Epithelial cell of esophagus (primary cell): Measurements from ENCODE around the gene ASF1B.

Source experiments
- DNase-seq: peaks from one replicate; pipeline ENCODE4 v3.0.0; 2010; ENCODE audit warnings: low read depth
- H3K4me3 ChIP-seq: 2 replicates; pipeline ENCODE4 v1.5.1; 2011; ENCODE audit warnings: mild to moderate bottlenecking, low read length, control low read depth
- TF ChIP-seq, protein P1 (sequence below): IDR thresholded peaks from 2 replicates; pipeline ENCODE4 v1.5.1; 2011; ENCODE audit warnings: low read depth, mild to moderate bottlenecking, low read length, control low read depth, inconsistent platforms; ENCODE audit not compliant: insufficient read depth; ENCODE audit errors: missing control alignments

Gene ASF1B

DNA sequence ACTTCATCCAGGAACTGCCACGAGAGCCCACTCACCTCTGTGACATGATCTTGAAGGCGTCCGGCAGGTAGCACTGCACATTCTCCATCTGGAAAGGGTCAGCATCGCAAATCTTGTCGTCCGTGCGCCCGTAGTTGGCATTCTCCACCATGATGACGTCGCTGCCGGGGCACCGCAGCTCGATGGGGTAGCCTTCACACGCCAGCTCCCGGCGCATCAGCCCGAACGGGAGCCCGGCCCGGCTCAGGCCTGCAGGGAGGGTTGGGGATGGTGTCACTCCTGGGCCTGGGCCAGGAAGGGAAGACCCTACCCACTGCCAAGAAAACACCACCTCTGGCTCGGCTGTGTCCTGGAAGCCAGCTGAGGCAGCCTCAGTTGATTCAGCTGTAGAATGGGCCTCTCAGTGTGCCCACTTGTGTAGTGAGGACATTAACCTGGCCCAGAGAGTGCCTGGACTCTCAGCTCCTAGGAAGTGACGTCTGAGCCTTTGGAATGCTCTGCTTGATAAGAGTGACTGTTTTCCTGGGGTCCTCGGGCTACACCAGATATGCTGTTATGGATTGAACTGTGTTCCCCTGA lies 41.2 kb upstream of the ASF1B start:
- TF ChIP-seq, protein P1, sequence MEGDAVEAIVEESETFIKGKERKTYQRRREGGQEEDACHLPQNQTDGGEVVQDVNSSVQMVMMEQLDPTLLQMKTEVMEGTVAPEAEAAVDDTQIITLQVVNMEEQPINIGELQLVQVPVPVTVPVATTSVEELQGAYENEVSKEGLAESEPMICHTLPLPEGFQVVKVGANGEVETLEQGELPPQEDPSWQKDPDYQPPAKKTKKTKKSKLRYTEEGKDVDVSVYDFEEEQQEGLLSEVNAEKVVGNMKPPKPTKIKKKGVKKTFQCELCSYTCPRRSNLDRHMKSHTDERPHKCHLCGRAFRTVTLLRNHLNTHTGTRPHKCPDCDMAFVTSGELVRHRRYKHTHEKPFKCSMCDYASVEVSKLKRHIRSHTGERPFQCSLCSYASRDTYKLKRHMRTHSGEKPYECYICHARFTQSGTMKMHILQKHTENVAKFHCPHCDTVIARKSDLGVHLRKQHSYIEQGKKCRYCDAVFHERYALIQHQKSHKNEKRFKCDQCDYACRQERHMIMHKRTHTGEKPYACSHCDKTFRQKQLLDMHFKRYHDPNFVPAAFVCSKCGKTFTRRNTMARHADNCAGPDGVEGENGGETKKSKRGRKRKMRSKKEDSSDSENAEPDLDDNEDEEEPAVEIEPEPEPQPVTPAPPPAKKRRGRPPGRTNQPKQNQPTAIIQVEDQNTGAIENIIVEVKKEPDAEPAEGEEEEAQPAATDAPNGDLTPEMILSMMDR, result no peak
- DNase-seq, result no peak
- H3K4me3 ChIP-seq, result no peak overlapping the region

DNA sequence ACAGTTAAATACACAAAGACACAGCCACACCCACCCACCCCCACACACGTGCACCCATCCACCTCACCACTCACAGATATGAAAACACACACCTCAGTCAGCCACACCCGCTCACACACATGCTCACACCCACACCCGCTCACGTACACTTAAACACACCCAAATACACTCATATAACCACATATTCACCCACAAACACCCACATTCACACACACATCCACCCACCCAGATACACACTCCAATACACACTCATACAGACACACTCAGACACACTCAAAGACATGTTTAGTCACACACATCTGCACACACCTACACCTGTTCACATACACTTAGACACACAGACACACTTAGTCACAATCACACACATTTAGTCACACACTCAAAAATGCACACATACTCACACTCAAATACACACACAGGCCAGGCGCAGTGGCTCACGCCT lies 39.0 kb upstream of the ASF1B start:
- DNase-seq, result no peak
- TF ChIP-seq, protein P1, result no peak
- no peak overlapping the region for H3K4me3 ChIP-seq

DNA sequence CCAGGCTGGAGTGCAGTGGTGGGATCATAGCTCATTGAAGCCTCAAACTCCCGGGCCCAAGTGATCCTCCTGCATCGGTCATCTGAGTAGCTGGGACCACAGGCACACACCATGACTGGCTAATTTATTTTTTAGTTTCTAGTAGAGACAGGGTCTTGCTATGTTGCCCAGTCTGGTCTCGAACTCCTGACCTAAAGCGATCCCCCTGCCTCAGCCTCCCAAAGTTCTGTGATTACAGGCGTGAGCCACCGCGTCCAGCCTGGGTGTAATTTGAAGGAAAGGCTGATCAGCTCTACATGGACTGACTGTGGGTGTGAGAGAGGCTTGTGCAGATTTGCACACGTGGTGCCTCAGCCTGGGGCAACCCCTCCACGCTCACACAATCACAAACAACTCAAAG lies 38.5 kb upstream of the ASF1B start:
- DNase-seq, result no peak
- H3K4me3 ChIP-seq, result no peak overlapping the region
- TF ChIP-seq, protein P1, result no peak

DNA sequence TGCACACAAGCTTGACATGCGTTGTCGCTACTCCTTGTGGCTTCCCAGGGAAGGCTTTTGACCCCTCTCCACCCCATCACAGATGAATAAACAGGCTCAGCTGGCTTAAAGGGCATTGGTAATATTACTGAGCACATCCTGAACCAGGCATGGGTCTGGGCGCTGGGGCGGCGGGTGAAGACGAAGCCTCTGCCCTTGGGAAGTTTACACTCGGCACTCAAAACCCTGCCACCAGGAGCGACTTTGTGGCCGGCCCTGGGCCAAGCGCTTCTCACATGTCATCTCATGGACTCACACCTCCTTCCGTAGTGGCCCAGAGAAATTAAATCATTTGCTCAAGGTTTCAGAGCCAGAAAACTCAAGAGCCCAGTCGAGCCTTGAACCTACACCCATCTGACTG lies 32.6 kb upstream of the ASF1B start:
- no peak overlapping the region for H3K4me3 ChIP-seq
- no peak for DNase-seq
- TF ChIP-seq, protein P1, result no peak

DNA sequence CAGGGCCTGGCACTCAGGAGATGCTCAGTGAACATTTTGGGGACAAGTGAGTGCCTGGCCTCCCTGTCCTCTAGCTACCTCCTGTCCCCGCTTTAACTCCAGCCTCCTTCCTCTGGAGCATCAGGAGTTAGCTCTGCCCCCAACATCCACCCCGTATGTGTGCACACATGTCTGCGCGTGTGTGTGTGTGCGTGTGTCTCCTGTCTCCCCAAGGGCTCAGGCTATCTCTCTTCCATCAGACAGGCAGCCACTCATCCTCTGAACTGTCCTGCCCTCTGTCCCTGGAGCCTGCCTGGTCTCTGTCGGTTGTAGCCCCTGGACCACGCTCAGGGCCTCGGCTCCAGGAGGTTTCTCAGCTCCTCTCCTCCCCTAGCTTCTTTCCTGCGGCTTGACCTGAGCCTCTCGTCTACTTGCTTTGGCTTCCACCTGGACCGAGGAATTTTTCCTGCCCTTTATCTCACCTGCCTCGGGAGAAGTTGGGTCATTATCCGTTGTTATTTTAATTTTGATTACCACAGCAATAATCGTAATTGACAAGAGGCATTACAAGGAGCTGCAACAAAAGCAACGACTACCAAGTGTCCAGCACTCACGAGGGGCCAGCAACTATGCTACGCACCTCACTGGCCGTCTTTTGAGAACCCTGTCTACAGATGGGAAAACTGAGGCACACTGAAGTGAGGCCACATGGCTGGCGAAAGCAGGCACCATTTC lies 32.0 kb upstream of the ASF1B start:
- no peak overlapping the region for H3K4me3 ChIP-seq
- TF ChIP-seq, protein P1, result no peak
- no peak for DNase-seq

DNA sequence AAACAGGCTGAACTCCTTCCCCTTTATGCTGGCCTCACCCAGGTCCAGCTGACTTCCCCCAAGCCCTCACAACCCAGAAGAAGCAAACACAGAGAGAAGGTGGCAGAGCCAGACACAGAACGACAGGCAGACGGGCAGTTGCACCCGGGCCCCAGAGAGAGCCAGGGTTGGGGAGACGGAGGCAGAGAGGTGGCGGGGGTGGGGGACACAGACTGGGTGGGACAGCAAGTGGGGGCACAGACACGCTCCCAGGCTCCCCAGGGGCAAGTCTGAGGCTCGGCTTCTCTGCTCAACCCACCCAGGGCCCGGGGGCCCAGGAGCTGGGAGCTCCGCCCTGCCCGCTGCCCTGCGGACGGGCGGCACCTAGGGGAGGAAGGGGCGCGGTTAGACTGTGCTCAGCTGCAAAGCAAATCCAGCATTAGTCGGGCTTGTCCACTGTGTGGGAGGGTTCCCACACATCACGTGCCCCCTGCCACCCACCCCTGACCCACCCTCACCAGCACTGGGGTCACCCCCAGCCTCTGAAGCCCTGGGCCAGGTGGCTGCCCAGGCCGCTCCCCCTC lies 31.3 kb upstream of the ASF1B start:
- no peak for DNase-seq
- TF ChIP-seq, protein P1, result no peak
- no peak overlapping the region for H3K4me3 ChIP-seq
